Thoracic aorta (tissue), 2 donors: ENCODE data around the gene PLCB3. TPM values are rescaled to one million over a fixed set of nuclear protein-coding genes. Genes with fewer than 3 reads are reported as not detected.
A peak's percentile ranks its signal among the peaks of the same experiment; 100 is the strongest.

Source experiments
- ATAC-seq: fragments of 150-250 bp; one replicate; pipeline ENCODE4 v1.8.0; 2017; ENCODE audit warnings: low read depth; ENCODE audit not compliant: insufficient number of reproducible peaks, low FRiP score
- DNase-seq: peaks from one replicate; pipeline ENCODE4 v3.0.0-alpha.2; 2020; ENCODE audit warnings: low spot score
- H3K27ac ChIP-seq, 2 donors: fragments of 200-600 bp; sonication (generic); 1 replicate in 1 of 2; 2 replicates in 1 of 2; pipeline ENCODE4 v1.5.1; 2016; ENCODE audit warnings: mild to moderate bottlenecking in 2 of 2, moderate library complexity in 2 of 2
- H3K27me3 ChIP-seq: fragments of 200-600 bp; sonication (generic); replicated peaks from 2 replicates; pipeline ENCODE4 v1.6.0; 2016; ENCODE audit warnings: mild to moderate bottlenecking; ENCODE audit not compliant: insufficient read depth
- H3K36me3 ChIP-seq: fragments of 200-600 bp; sonication (generic); one replicate; pipeline ENCODE4 v1.5.1; 2016
- H3K4me1 ChIP-seq, 2 donors: fragments of 200-600 bp; sonication (generic); 1 replicate in 1 of 2; 2 replicates in 1 of 2; pipeline versions ENCODE4 v1.5.1 to v1.6.0; 2016; ENCODE audit warnings: low read depth in 2 of 2, mild to moderate bottlenecking in 1 of 2; ENCODE audit not compliant: control insufficient read depth in 1 of 2
- H3K4me3 ChIP-seq: fragments of 200-600 bp; sonication (generic); 2 replicates; pipeline ENCODE4 v1.5.1; 2016; ENCODE audit warnings: mild to moderate bottlenecking
- H3K9me3 ChIP-seq: fragments of 200-600 bp; sonication (generic); 2 replicates; pipeline ENCODE4 v1.5.1; 2016
- total RNA-seq, 2 donors: library from RNA; depleted of rRNA; stranded (reverse); fragments of >200 nt; gene quantifications; one replicate each; pipeline versions ENCODE4 v1.1.0 to v1.2.3, GENCODE V29; 2016
- TF ChIP-seq, protein P1 (sequence below): fragments of 200-600 bp; sonication (generic); IDR thresholded peaks from one replicate; pipeline ENCODE4 v1.5.1; 2019; ENCODE audit warnings: antibody characterized with exemption

Gene PLCB3
- total RNA-seq, result 10 to 100 TPM; 31.5 to 39.7 TPM

- peaks cover 19 to 37% of the 10 kb centered on the region in 2 donors for H3K4me1 ChIP-seq
- peak within 1 kb of the TSS; percentile 61 to 63 for H3K27ac ChIP-seq
- TF ChIP-seq, protein P1, sequence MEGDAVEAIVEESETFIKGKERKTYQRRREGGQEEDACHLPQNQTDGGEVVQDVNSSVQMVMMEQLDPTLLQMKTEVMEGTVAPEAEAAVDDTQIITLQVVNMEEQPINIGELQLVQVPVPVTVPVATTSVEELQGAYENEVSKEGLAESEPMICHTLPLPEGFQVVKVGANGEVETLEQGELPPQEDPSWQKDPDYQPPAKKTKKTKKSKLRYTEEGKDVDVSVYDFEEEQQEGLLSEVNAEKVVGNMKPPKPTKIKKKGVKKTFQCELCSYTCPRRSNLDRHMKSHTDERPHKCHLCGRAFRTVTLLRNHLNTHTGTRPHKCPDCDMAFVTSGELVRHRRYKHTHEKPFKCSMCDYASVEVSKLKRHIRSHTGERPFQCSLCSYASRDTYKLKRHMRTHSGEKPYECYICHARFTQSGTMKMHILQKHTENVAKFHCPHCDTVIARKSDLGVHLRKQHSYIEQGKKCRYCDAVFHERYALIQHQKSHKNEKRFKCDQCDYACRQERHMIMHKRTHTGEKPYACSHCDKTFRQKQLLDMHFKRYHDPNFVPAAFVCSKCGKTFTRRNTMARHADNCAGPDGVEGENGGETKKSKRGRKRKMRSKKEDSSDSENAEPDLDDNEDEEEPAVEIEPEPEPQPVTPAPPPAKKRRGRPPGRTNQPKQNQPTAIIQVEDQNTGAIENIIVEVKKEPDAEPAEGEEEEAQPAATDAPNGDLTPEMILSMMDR, result peak; percentile 82
- H3K4me3 ChIP-seq, result peak within 1 kb of the TSS; percentile 82
- no peaks in the 10 kb centered on the region for H3K27me3 ChIP-seq
- DNase-seq, result no peak
- ATAC-seq, result peak; percentile 14
- H3K9me3 ChIP-seq, result no peaks in the 10 kb centered on the region
- peaks cover 10% of the 10 kb centered on the region for H3K36me3 ChIP-seq
Observed at GRCh38 chr11:64251016-64251752, at the start of gene PLCB3. Gene PLCB3 (plus strand): TSS chr11:64251530. CDS start chr11:64251650, 120 bp downstream.

- no peak overlapping the region for H3K4me3 ChIP-seq
- no peak for ATAC-seq
- no peaks in the 10 kb centered on the region for H3K27me3 ChIP-seq
- TF ChIP-seq, protein P1, result no peak
- no peaks in the 10 kb centered on the region for H3K4me1 ChIP-seq
- H3K9me3 ChIP-seq, result no peaks in the 10 kb centered on the region
- no peak overlapping the region for H3K27ac ChIP-seq
- no peak for DNase-seq
- H3K36me3 ChIP-seq, result peaks cover 66% of the 10 kb centered on the region
Observed at GRCh38 chr11:64201543-64201942, 49.8 kb upstream of the PLCB3 start.

- Histone ChIP-seq H3K4me3 (no peak overlapping the region), H3K27me3 (no peaks in the 10 kb centered on the region), H3K9me3 (no peaks in the 10 kb centered on the region), H3K27ac (no peak overlapping the region), H3K36me3 (peaks cover 52% of the 10 kb centered on the region), H3K4me1 (no peaks in the 10 kb centered on the region)
- ATAC-seq (no peak), DNase-seq (no peak)
- TF ChIP-seq, protein P1, result no peak
Observed at GRCh38 chr11:64202992-64203391, 48.3 kb upstream of the PLCB3 start.

GRCh38 chr11:64203421-64204079, 47.8 kb upstream of the PLCB3 start:
- H3K4me3 ChIP-seq, result no peak overlapping the region

DNA sequence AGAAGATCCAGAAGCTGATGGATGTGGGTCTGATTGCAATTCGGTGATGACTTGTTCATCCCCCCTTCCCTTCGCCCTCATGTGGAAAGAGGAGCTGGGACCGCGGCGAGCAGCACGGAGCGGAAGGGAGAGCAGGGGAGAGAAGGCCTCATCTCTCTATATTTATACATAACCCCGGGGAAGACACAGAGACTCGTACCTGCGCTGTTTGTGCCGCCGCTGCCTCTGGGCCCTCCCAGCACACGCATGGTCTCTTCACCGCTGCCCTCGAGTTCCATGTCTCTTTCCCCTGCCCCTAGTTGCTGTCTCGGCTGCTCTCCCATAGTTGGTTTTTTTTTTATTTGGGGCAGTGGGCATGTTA, 47.3 kb upstream of the PLCB3 start:
- no peak for ATAC-seq
- Histone ChIP-seq H3K4me1 (no peaks in the 10 kb centered on the region), H3K27me3 (no peaks in the 10 kb centered on the region), H3K4me3 (no peak overlapping the region), H3K9me3 (no peaks in the 10 kb centered on the region), H3K27ac (no peak overlapping the region), H3K36me3 (peaks cover 41% of the 10 kb centered on the region)
- DNase-seq, result no peak
- TF ChIP-seq, protein P1, result no peak

More at GRCh38 chr11:64203421-64204079, 47.8 kb upstream of the PLCB3 start:
- Histone ChIP-seq H3K4me1 (no peaks in the 10 kb centered on the region), H3K9me3 (no peaks in the 10 kb centered on the region), H3K27ac (no peak overlapping the region), H3K27me3 (no peaks in the 10 kb centered on the region), H3K36me3 (peaks cover 46% of the 10 kb centered on the region)
- TF ChIP-seq, protein P1, result no peak
- DNase-seq, result no peak
- no peak for ATAC-seq
